ENCODE measurements around the gene PSG5.
"Not testable (repeated sequence)": the region's sequence is repeated elsewhere in the genome, so short reads cannot be mapped to it uniquely, and the experiment has no call there.

Gene PSG5

DNA sequence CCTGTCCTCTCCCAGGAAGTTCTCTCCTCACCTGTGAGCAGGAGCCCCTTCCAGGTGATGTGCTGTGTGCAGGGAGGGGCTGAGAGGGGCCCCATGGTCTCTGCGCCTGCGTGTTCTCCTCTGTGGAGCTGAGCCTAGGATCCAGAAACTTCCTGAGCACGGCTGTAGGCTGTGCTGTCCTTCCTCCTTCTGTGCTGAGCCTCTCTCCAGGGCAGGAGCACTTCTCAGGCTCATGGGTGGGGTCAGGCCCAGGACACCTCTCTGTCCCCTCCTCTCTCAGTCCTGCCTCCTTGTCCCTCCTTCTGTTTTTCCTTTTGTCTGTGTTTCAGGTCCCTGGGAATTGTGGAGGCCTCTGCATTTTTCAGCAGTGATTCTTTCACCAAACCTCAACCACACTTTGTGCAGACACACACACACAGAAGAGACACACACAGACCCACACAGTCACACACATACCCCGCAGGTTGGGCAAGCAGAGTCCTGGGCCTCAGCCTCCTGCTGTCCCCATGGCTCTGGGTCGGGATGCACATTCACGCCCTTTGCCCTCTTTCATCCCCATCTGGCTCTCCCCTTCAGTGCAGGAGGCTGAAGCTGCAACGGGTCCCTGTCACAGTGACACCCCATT lies at the start of gene PSG5:
Gene PSG5, minus strand, starts transcription at position 226 of the 625 bp plus-strand sequence. Its CDS starts 131 bp downstream, at position 95.
- not testable (repeated sequence) for DNase-seq

DNA sequence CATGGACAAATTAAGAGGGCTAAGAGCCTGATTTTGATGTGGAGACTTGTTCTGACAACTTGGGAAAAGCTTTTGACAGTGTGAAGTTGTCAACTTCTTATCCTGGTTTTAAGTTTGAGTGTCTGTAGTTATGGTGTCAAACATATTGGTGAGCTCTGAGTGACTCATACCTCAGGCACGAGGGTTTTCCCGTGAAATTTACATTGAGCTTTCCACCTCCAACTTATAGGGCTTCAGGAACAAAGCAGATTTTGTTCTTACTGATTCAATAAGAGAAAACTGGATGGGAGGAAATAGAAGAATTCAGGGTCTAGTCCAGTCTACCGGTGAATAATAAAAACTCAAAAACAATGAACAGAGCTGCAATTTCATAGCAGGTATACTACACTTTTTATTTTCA lies 49.4 kb upstream of the PSG5 start:
- not testable (repeated sequence) for DNase-seq

DNA sequence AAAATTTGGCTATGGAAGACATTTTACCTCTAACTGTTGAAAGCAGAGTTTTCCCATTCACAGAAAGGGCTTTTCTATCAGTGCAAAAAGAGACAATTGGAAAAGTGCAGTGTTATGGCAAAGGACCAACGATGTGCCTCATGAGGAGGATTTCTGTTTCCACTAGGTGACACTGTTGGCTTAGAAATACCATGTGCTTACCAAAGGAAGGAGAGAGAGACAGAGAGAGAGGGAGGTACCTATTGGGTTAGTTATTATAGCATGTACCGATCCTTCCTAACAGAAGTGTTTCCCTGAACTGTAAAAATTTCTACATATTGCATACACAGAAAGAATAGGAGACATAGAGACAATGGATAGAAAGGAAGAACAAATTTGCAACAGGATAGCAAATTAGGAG lies 43.0 kb upstream of the PSG5 start:
- DNase-seq = no peak

DNA sequence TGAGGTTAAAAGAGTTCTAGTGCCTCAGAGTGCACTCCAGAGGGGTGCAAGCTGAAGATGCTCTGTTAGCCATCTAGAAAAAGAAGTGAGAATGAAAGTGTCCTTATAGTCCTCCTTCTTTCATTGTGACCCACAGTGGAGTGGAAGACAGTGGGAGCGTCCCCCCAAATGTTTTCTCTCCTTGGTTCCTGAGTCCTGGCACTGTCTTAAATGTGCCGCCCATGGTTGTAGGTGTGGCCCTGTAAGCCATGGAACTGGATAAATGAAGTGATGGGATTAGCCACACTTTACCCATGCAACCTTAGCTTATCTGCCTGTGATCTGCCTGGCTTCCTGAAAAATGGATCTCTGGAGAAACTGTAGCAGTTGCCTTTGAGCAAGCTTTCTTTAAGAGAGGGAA lies 42.4 kb upstream of the PSG5 start:
- not testable (repeated sequence) for DNase-seq

DNA sequence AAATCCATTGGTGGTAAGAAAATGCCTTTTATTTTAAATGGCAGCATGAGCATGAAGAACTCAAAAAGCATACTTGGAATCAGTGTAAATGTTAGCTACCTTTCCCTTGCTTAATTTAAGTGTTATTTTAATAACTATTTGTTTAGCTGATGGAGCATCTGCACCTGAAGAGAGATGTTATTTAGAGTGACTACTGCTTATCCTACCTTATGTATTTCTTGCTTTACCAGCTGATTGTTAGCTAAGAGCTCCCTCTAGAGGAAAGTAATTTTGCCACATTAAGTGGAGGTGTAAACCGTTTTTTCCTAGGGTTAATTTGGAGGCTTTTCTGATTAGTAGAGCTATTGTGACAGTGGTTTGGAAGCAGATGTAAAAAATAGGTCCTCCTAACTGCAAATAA lies 40.6 kb upstream of the PSG5 start:
- DNase-seq = not testable (repeated sequence)

DNA sequence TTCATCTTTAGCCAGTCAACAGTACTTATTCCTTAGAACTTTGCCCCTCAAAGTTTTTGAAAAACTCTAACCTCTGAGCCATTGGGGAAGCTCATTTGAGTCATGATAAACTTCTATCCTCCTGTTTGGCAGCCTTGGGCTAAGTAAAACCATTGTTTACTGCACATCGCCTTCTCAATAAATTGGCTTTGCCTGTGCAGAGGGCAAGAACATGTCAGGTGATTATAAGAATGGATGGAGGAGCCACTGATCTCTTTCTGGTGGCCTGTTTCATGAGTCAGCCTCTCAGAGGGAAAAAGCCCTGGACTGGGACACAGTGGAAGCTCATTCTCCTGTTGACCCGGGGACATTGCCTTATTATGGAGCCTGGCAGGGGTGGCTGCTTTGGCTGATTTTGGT lies 38.5 kb upstream of the PSG5 start:
- no peak for DNase-seq

DNA sequence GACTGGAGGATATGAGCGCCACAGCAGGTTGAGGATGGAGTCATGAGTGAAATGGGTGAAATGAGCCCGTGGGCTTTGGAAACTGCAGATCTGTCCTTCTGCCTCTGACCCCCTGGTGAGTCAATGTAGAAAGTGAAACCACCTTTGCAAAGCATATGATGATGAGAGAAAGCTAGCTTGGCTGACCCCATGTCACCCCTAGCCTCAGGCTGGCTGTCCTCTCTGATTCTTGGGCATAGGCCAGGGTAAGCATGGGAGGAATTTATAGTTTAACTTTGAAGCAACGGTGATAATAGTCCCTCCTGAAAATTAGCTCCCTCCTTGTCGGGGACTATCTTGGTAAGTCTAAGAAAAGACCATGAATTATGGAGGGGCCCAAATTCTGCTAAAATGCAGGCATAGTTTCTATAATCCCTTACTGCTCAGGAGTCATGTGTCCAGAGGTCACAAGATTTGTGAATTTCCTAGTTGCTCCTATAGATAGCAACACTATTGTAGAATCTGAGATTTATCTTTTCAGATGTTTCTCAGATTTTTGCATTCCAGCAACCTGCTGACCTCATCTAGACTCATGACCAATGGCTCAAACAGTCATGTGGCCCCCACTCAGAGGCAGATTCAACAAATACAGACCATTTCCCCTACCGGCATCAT lies 38.0 kb upstream of the PSG5 start:
- not testable (repeated sequence) for DNase-seq

DNA sequence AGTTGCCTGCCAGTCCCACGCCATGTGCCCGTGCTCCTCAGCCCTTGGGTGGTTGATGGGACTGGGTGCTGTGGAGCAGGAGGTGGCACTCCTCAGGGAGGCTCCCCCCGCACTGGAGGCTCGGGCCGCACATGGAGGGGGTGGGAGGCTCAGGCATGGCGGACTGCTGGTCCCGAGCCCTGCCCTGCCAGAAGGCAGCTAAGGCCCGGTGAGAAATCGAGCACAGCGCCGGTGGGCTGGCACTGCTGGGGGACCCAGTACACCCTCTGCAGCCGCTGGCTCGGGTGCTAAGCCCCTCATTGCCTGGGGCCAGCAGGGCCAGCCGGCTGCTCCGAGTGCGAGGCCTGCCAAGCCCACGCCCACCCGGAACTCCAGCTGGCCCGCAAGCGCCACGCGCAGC lies 35.6 kb upstream of the PSG5 start:
- not testable (repeated sequence) for DNase-seq

DNA sequence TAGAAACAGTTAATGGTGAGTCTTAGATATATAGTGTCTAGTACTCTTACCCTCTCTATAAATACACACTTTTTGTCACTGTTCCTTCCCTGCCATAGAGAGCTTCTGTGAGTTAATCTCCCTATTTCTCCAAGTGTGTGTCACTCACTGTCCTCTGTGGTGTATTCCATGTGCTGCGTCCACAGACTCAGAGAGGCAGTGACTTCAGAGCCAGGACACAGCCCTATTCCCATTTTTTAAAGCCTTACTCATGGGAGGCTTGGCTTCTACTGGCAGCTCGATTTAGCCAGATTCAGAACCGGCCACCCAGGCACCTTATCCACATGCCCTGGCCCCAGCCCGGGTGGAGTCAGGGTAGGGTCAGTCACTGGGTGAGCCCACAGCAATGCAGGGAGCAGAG lies 32.8 kb upstream of the PSG5 start:
- DNase-seq = not testable (repeated sequence)

DNA sequence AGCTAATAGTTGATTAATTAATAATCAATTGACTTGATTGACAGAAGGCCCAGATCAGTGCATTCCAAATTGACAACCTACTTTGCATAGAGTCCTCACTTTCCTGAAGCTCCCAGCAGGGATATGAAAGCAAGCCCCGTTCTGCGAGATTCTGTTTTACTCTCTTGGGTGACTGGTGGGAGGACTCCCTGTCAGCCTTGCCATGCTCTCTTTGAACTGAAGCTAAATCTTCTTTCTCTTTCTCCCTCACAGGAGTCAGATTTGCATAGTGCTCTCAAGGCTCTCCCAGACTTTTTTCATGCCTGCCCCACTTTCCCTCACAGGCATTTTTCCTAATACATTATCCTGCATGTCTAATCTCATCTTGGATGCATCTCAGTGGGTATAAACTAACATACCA lies 29.5 kb upstream of the PSG5 start:
- DNase-seq = not testable (repeated sequence)

DNA sequence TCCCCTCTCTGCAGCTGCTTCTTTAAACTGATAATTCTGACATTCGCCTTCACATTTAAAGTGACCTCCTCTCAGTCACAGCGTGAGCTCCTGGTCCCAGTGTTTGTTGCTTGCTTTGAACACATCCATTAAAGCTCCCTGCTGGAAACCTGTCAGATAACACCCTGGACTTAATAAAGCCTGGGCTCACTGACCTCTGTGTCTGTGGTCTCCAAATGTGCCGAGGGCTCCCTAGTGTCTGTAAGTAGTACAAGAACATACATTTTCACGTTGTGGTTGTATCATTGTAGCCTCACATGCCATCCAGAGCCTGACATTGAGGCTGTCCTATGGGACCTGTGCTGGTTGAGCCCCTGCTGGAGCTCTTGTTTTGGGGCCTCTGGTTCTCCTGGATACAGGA lies 21.7 kb upstream of the PSG5 start:
- no peak for DNase-seq

DNA sequence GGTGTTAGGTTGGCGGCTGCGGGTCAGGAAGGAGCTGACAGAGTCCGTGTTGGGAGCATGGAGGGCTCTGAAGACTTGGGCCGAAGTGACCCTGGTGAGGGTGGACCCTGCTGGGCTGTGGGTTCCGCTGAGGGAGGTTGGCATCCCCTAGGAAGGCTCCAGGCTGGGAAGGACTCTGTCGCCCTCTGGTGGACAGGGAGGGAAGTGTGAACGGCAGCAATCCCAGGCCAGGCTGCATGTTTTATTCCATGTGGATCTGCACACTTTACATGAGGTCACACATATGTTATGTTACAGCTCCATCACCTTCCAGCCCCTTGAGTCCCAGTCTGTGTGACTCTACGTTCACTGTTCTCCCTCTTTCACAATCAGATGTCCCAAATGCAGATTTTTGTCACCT lies 20.8 kb upstream of the PSG5 start:
- DNase-seq = not testable (repeated sequence)

DNA sequence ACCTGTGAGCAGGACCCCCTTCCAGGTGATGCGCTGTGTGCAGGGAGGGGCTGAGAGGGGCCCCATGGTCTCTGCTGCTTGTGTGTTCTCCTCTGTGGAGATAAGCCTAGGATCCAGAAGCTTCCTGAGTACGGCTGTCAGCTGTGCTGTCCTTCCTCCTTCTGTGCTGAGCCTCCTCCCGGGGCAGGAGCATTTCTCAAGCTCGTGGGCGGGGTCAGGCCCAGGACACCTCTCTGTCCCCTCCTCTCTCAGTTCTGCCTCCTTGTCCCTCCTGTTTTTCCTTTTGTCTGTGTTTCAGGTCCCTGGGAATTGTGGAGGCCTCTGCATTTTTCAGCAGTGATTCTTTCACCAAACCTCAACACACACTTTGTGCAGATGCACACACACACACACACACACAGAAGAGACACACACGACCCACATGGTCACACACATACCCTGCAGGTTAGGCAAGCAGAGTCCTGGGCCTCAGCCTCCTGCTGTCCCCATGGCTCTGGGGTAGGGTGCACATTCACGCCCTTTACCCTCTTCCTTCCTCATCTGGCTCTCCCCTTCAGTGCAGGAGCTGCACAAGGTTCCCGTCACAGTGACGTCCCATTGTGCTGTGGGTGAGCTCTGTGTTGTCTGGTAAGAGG lies 19.3 kb upstream of the PSG5 start, which contains the start of gene PSG4:
Gene PSG4, minus strand, starts transcription at position 168 of the 635 bp plus-strand sequence. Its CDS starts 102 bp downstream, at position 66.
- not testable (repeated sequence) for DNase-seq

DNA sequence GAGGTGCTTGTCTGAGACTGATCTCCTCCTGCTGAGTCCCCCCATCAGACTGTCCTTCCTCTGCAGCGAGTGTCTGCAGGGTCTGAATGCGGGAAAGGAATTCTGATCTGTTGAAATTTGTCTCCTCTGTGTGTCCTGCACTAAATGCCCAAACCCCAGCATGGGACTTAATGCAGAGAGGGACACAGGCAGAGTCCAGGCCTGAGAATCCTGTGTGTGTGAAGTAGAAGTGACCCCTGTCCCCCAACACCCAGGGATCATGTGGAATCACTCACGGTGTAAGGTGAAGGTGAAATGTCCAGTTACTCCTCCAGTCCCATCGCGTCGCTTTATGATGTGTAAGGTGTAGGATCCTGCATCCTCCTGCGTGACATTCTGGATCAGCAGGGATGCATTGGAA lies 17.3 kb upstream of the PSG5 start:
- DNase-seq = not testable (repeated sequence)

DNA sequence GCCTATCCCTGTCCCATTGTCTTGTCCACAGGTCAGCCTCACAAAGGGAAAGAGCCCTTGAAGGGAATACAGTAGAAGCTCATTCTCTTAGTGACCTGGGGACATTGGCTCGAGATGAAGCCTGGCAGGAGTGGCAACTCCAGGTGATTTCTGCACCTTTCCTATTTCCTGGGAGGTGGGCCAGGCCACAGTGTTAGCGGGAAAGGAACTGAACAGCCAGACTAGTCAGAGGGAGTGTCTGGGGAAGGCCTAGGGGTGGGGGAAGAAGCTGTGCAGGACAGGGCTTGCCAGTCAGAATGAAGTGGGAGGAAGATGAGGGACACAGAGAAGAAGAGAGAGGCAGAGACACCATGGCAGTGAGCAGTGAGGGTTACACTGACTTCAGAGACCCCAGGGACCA lies 15.6 kb upstream of the PSG5 start:
- not testable (repeated sequence) for DNase-seq

DNA sequence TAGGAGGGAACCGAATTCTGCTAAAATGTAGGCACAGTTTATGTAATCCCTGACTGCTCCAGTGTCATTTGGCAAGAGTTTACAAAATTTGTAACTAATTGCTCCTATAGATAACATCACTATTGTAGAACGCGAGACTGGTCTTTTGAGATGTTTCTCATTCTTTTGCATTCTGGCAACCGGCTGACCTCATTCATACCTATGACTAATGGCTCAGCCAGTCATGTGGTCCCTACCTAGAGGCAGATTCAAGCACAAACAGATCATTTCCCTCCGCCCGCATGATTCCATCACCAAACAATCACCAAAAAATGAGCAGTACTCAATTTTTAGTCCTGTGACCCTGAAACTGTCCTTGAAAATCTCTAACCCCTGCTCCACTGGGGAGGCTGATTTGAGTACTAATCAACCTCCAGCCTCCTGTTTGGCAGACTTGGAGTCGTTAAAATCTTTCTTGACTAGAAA lies 15.0 kb upstream of the PSG5 start:
- DNase-seq = not testable (repeated sequence)

DNA sequence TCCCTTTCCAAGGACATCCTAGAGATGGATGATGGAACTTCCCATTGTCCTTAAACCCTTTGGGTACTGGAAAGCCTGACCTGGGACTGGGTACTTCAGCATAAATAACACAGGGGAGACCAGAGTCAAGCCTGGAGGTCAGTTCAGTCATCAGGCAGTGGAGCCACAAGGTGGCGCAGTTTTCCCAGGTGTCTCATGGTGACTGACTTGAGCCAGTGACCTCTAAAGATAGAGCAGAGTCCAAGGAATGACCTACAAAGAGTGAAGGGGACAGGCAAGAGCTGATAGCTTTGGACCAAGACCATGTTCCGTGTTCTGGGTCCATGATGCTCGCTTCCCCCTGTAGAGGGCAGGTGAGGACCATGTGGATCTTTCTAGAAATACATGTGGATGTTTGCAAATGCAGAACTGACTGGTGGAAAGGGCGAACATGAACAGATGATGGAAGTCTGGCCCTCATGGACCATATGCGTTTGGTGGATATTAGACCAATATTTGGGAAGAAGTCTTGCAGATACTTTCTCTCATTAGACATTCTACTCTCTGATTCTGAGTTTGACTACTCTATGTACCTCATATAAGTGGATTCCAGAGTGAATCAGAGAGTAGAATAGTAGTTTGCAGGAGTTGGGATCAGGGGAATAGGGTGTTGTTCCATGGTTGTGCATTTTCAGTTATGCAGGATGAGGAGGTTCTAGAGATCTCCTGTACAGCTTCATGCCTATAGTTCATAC lies 12.5 kb upstream of the PSG5 start:
- not testable (repeated sequence) for DNase-seq

DNA sequence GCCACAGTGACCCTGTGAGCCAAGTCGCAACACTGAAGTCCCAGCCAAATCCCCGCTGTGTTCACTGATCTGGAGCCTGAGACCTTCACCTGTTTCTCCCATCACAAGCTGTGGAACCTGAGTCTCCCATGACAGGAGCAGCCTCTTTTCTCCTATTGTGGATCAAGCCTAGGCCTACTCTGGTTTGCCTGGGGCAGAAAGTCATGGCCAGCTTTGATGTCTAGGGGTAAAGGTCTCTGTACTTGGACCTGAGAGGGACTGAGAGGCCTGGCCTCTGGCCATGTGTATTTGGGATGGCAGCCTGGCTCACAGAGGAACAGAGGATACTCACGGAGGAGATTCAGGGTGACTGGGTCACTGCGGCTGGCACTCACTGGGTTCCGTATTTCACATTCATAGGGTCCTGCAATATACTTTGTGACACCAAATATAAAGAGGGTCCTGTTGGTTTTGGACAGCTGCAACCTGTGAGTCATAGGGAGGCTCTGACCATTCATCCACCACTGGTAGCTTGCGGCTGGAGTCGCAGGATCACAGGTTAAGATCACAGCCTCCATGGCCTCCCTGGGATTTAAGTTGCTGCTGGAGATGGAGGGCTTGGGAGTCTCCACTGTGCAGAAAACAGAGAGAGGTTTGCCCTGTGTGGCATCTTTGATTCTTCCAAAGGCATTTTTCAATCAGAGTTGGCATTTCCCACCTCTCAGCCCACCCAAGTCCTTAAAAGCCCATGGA lies 11.5 kb upstream of the PSG5 start:
- not testable (repeated sequence) for DNase-seq

DNA sequence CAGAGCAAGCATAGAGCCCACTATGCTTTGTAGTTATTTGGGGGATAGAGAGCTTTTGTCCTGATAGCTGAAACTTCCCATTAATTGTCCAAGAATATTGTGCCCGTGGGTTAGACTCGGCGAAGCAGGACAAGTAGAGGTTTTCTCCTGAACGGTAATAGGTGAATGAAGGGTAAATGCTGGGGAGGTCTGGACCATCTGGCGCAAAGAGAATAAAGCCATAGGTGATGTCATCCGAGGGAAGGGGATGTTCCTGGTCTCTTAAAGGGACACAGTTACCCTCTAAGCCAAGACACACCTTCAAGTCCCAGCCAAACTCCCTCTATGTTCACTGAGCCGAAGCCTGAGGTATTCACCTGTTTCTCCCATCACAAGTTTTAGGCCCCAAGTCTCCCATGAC lies 8.1 kb upstream of the PSG5 start:
- DNase-seq = not testable (repeated sequence)

DNA sequence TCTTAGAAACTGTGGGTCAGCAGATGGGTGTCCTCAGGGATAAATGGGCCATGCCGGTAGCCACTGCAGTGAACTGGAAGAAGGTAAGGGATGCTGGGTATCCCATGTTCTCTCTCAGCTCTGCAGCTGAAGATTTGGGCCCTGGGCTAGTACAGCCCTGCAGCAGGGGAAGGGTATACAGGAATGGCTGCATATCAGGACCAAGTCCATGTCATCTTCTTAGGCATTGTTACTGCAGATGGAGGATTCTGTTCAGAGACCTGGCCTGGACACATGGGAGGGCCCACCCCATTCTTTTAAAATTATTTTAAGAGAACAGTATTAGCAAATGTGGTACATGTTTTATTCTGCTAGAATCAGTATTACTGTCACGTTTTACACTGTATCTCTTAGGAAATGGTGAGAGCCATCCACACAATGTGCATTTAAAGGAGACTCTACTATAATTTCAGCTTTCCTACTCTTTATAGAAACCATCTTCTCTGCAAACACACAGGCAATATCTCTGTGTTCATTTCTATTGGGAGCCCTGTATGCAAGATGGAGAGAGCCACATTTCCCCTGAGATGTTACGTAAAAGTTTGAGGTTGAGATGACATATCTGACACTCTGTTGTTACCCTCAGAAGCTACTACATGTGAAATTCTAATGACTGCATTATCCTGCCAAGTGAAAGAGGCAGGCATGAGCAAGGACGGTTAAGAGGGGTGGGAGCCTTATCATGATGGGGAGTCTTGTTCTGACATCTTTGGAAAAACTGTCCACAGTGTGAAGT lies 6.2 kb upstream of the PSG5 start:
- DNase-seq = not testable (repeated sequence)

DNA sequence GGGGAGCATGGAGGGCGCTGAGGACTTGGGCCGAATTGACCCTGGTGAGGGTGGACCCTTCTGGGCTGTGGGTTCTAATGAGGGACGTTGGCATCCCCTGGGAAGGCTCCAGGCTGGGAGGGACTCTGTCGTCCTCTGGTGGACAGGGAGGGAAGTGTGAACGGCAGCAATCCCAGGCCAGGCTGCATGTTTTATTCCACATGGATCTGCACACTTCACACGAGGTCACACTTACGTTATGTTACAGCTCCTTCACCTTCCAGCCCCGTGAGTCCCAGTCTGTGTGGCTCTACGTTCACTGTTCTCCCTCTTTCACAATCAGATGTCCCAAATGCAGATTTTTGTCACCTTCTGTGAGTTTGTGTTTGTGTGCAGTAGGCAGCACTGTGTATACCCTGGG lies 1.8 kb upstream of the PSG5 start:
- DNase-seq = not testable (repeated sequence)

Measured in NCI-H524 (cell line).